ENCODE results near the gene ZKSCAN7.

- TF ChIP-seq CTCF (IDR thresholded peaks at IDR 0.05) (no peak), POLR2AphosphoS5 (IDR thresholded peaks at IDR 0.05) (no peak), EP300 (IDR thresholded peaks at IDR 0.05) (no peak)
These were observed 6.1 kb downstream of the ZKSCAN7 start for GRCh38 chr3:44561076-44561475.
